ENCODE data around the gene OR56B4.
"Not testable (repeated sequence)": the region's sequence is repeated elsewhere in the genome, so short reads cannot be mapped to it uniquely, and the experiment has no call there.

OR56B4 gene

GRCh38 chr11:6107384-6107783 is at the start of gene OR56B4:
TSS of gene OR56B4 (plus strand) at chr11:6107684. CDS start at chr11:6107779, 95 bp downstream.
- not testable (repeated sequence) for DNase-seq

DNA sequence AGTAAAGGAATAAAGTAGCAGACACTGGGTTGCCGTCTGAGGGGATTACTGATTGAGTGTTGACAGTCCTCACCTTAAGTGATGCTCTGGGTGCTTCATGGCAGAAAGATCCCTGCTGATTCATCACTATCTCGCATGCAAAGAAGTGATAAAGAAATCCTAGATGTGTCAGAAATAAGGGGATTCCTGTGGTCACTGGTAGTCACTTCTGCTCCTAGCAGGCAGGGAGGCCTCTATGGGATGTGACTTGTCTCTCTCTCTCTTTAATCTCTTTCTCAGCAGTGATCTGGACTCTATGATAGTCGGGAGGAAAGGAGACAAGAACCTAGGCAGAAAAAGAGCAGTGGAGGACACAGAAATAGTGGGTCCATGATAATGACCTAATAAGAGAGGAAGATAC is 46.0 kb upstream of the OR56B4 start:
- no peak for DNase-seq

DNA sequence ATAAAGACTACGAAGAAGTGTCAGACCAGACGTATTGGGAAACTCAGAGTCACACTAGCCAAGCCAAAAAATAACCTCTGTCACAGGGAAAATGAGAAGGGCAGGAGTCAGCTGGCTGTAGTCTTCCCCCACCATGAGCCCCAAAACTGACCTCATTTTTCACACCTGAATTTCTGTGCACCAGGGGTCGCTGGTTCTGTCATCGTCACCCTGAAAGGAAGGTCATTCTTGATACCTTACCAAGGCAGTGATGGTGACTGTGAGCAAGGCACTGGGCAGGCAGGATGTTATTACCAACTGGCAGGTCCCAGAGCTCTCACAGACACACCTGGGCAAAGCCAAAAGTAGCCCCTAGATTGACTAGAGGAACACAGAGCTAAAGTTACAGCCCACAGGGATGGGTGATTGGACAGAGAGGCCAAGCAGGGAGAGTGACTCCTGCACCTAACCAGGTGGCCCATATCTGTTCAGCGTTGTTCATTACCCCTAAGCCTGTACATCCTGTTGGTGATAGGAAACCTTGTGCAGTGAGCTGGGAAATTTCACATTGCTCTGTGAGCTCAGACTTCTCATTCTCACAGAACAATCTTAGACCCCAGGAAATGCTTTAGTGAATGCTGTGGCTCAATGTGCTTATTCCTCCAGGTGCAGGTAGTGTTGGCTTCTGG is 44.7 kb upstream of the OR56B4 start:
- DNase-seq: no peak

- no peak for DNase-seq
Observed at GRCh38 chr11:6067502-6067901, 40.0 kb upstream of the OR56B4 start.

DNA sequence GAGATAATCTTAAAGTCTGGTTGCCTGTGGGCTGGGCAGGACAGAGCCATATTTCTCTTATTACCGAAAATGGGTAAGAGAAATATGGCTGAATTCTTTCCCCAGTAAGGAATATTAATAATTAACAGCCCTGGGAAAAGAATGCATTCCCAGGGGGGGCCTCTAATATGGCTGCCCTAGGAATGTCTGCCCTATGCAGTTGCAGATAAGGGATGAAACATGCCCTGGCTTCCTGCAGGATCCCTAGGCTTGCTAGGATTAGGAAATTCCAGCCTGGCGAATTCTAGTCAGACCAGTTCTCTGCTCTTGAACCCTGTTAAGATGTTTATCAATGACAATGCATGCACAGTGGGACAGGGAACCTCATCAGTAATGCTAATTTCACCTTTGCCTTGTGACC is 31.0 kb upstream of the OR56B4 start:
- not testable (repeated sequence) for DNase-seq

DNA sequence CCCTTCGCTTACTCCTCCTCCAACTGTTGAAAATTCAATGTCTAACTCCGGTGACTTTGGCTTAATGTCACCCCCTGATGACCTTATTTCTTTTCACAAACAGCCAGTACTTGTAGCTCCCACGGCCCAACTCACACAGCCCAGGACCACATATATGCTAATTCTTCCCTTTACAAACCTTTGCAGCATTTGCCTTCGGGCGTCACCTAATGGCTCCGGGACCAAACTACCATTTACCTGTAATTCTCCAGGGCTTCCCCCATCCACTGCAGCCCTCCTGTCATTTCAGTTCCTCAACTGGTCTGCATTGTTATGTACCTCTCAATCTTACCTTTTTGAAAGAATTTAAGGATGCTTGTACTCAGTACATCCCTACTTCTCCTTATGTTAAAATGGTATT is 29.8 kb upstream of the OR56B4 start:
- no peak for DNase-seq

DNA sequence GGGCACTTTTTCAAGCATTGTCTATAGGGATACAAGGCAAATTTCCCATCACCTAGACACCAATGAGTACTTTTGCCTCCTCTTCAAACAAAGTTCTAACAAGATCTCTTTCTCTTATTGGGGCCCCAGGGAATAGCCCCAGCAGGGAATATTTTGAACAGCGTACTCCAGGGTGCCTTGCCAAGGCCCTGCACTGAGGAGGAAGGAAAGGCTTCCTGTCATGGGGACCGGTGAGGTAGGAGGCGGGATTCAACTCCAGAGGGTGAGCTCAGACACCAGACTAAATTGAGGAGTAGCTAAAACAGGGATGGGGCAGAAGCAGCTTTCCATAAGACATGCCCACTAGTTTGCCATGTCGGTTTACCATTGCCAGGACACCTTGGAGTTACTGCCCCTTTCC is 28.0 kb upstream of the OR56B4 start:
- DNase-seq: no peak

- no peak for DNase-seq
Observed at GRCh38 chr11:6083129-6083528, 24.4 kb upstream of the OR56B4 start.

- DNase-seq: no peak
Observed at GRCh38 chr11:6084587-6084986, 22.9 kb upstream of the OR56B4 start.

DNA sequence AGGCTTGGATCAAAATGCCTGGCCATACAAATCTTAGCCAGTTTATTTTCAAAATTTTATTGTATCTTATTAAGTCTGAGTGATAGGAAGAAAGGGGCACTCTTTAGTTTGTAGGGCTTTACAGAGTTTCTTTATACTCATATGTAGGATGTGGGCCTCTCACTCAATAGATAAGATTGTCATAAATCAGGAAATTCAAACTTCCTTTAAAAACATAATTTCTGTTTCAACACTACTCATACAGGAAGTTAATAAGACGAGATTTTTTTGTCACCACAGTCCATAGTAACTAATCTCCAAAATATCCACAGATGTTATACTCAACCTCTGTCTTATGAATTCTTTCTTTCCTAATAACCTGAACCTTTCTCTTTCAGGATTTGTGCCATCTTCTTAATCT is 13.3 kb upstream of the OR56B4 start:
- no peak for DNase-seq

DNA sequence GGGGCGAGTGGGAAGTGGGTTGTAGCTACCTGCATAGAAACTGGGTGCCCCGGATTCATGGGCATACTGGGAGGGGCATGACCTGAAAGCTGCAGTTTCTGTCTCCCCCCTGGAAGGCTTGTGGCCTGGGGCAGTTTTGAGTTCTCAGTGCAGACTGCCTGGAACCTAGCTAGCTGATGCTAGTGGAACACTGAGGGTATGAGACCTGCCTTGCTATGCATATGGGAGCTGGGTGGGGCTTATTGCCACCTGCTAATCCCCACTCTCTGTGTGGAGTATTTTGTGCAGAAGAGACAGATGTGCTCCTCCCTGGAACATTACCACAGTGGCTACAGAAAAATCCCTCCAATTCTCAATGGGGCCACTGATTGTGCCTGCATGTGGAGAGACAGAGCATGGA is 11.7 kb upstream of the OR56B4 start:
- DNase-seq: no peak

DNA sequence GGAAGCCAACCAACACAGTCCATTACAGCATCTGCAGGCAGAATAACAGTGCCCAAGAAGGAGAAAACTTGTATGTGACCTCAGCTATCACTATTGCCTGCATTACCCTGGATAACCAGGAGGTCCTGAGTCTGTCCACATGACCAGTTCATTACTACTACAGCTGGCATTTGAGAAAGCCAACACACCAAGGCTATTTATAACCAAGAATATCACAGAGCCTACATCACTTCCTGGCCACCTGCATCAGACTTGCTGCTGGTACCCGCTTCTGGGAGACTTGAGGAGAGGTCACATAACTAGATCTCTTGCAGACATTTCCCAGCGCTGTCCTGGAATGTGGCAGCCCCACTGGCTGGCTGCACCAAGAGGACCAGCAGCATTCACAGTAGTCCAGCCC is 11.1 kb upstream of the OR56B4 start:
- DNase-seq: no peak

GRCh38 chr11:6099577-6099976 is 7.9 kb upstream of the OR56B4 start:
- no peak for DNase-seq

- no peak for DNase-seq
Observed at GRCh38 chr11:6110011-6110410, 2.5 kb downstream of the OR56B4 start.

- no peak for DNase-seq
Observed at GRCh38 chr11:6111673-6112072, 4.2 kb downstream of the OR56B4 start.

GRCh38 chr11:6116638-6117037 is 9.2 kb downstream of the OR56B4 start:
- no peak for DNase-seq

- no peak for DNase-seq
Observed at GRCh38 chr11:6124245-6124644, 16.8 kb downstream of the OR56B4 start.

- DNase-seq: no peak
Observed at GRCh38 chr11:6127881-6128280, 20.4 kb downstream of the OR56B4 start.

DNA sequence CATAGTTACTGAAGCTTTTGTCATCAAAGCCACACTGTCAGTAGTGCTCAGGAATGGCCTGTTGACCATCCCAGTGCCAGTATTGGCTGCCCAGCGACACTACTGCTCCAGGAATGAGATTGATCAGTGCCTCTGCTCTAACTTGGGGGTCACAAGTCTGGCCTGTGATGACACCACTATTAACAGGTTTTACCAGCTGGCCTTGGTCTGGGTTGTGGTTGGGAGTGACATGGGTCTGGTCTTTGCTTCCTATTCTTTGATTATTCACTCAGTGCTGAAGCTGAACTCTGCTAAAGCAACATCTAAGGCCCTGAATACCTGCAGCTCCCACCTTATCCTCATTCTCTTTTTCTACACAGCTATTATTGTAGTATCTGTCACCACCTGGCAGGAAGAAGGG is 21.5 kb downstream of the OR56B4 start:
- no peak for DNase-seq

DNA sequence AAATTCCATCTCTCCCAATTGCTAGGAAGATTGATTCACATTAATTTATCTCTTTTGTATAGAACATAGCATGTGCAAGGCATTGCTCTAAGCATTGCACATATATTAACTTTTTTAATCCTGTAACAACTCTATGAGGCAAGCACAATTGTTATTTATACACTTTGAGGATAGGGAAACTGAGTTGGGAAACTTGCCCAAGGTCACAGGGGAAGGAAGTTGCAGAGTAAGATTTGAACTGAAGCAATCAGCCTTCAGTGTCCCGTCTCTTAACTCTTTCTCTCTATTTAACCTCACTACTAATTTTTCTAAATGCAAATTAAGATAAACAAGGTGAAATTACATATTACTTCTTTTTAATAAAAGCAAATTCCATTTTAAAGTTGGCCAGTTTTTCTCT is 22.2 kb downstream of the OR56B4 start:
- no peak for DNase-seq

DNA sequence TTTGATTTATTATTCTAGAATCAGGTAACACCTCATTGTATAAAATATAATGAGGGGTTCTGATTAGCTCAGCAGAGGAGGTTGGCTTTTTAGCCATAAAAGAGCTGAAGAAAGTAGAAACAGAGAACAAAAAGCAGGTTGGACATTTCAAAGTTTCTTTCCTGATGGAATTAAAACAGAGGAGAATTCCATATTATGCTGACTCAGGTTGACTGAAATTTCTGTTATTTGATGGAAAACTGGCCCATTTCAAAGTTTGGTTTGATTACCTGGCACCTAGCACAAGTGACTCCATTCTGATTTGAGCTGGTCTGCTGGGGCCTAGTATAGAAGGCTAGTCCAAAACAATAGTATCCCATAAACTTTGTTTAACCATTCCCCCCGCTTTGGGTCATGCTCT is 24.9 kb downstream of the OR56B4 start:
- no peak for DNase-seq

GRCh38 chr11:6135936-6136335 is 28.5 kb downstream of the OR56B4 start:
- not testable (repeated sequence) for DNase-seq

- DNase-seq: no peak
Observed at GRCh38 chr11:6142936-6143335, 35.5 kb downstream of the OR56B4 start.

- DNase-seq: not testable (repeated sequence)
Observed at GRCh38 chr11:6143737-6144136, 36.3 kb downstream of the OR56B4 start.

- DNase-seq: no peak
Observed at GRCh38 chr11:6151117-6151516, 43.6 kb downstream of the OR56B4 start.

DNA sequence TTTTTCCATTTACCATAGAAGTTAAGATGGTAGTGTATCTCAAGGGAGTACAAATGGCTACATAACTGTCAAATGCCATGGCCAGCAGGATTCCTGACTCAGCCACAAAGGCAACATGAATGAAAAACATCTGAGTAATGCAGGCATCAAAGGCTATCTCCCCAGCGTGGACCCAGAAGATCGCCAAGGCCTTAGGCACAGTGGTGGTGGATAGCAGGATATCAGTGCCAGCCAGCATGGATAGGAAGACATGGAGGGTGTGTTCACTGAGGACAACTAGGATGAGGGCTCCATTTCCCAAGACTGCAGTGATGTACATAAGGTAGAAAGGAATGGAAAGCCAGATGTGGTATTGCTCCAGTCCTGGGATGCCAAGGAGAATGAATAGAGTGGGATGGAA is 44.6 kb downstream of the OR56B4 start:
- no peak for DNase-seq

All from activated CD4-positive, alpha-beta T cell treated with anti-CD3 and anti-CD28 coated beads for 1 hour (primary cell).